Putamen (tissue), 1 donor: ENCODE data around the gene NEU3.
"Not testable (repeated sequence)": the region's sequence is repeated elsewhere in the genome, so short reads cannot be mapped to it uniquely, and the experiment has no call there.

Experiments
- DNase-seq: peaks from one replicate; pipeline ENCODE4 v3.0.0-alpha.2; 2016; ENCODE audit warnings: low spot score

NEU3 gene, protein sequence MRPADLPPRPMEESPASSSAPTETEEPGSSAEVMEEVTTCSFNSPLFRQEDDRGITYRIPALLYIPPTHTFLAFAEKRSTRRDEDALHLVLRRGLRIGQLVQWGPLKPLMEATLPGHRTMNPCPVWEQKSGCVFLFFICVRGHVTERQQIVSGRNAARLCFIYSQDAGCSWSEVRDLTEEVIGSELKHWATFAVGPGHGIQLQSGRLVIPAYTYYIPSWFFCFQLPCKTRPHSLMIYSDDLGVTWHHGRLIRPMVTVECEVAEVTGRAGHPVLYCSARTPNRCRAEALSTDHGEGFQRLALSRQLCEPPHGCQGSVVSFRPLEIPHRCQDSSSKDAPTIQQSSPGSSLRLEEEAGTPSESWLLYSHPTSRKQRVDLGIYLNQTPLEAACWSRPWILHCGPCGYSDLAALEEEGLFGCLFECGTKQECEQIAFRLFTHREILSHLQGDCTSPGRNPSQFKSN

DNA sequence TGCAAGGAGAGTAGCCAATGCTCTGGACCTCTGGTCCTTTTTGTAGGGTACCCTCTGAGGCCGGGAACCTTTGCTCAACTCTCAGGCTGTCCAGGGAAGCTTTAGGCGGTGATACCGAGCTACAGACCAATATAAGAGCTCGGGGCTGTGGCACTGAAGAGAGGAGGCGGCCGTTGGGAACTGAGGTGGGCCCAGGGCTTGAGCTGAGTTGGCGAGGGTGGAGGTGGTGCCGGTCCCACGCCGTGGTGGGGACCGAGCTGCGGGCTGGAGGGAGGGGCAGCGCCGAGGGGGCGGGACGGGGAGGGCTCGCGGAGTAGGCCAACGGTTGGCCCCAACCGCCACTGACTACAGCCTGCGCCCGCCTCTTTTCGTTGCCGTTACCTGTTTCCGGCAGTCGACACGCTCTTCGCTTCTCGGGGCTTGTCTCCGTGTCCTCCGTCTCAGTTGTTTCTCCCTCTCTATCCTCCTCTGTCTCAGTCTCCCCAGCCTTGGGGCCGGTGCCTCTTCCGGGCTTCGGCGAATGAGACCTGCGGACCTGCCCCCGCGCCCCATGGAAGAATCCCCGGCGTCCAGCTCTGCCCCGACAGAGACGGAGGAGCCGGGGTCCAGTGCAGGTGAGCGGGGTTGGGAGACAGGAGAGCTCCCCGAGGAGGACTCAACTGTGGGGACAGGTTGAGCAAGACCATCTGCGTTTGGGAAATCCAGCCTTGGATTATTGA lies at the start of gene NEU3:
TSS of gene NEU3 (plus strand) at position 393 of the 719 bp plus-strand sequence. CDS start at position 521, 128 bp downstream.
- peak; percentile 63 for DNase-seq

DNA sequence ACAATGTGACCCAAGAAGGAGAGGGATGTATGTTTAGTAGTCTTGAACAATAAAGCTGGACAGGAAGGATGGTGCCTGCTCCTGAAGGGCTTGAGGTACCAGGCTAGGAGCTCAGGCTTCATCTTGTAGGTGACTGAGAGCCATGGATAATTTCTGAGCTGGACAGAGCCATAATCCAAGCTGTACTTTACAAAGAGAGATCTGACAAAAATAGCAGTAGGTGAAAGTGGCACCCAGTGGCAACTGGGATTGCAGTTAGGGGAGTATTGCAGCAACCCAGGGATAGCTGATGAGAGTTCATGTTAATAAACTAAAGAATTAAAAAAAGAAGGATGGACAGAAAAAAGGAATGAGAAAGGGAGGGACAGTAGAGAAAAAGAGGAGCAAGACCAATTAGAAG lies 47.2 kb upstream of the NEU3 start:
- DNase-seq: no peak

DNA sequence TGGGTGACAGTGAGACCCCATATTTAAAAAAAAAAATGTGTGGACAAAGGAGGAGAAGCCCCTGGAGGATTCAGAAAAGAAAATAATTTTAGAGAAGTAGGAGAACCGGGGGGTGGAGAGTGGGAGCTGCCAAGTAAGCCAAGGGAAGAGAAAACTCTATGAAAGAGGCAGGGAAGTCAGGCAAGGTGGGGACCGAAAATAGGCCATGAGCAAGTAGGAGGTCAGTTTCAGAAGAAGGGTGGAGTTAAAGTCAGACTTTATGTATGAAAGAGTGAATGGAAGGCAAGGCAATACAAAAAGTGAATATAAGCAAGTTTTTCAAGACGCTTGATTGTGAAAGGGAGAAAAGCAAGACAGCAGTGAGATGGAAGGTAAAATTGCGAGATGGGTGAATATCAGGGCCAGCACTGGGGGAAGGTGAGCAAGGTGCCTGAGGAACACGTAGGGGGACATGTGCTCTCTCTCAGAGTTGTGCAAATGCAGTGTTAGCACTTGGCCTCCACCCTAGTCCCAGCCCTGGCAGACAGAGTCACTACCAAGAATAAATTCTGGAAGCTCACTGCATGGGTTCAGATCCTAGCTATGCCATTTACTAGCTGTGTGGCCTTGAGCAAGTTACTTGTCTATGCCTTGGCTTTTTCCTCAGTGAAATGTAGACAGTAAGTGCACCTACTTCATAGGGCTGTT lies 46.5 kb upstream of the NEU3 start:
- no peak for DNase-seq

DNA sequence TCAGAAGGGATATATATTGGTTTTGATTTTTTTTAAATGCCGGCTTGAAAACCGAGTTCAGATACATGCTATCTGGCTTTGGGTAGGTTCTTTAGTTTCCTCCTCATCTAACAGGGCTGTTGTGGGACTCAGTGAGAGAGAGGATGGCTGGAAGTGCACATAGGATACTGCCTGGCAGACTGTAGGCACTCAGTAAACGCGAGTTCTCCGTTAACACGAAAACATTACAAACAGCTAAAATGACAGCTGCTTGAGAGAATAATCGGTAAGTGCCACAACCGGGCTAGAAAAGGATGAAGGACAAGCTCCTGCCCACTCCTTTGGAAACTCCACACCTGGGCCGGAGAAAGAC lies 40.2 kb upstream of the NEU3 start:
- no peak for DNase-seq

DNA sequence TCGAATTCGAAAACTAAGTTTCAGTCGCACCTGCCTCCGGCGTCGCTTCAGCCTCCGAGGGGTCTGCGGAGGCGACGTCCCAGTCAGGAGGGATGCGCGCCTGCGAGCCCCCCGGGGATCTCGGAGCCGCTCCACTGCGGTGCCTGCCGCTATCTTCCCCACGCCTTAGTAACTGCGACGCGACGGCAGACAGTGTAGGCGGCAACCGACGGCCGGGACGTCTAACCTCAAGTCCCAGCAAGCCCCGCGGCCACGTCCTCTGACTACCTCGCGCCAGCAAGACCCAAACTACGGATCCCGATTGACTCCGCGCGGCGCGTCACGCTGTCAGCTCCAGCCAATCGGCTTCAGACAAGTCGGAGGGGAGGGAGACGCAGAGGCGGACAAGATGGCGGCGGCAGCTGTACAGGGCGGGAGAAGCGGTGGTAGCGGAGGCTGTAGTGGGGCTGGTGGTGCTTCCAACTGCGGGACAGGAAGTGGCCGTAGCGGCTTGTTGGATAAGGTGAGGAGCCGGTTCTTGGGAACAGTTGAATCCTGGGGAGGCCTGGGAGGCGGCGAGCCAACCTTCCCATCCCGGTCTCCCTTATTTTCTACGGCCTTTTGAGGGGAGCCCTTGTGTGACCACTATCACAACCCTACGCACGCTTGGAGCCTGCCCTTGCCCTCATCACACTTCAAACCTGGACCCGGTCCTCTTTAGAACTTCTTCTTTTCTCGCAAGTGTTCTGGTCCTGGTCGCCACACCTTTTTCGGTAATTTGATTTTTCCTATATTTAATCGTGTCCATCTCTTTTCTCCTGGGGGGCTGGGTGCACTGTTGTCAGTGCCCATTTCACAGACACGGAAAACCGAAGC lies 39.6 kb upstream of the NEU3 start, which contains the start of the genes SPCS2 and XRRA1:
TSS of gene SPCS2 (plus strand) at position 369 of the 855 bp plus-strand sequence. CDS start at position 389, 20 bp downstream.
TSS of gene XRRA1 (minus strand) at position 194 of the 855 bp plus-strand sequence. CDS start 8,213 bp downstream, outside the sequence.
- DNase-seq: peak; percentile 99

DNA sequence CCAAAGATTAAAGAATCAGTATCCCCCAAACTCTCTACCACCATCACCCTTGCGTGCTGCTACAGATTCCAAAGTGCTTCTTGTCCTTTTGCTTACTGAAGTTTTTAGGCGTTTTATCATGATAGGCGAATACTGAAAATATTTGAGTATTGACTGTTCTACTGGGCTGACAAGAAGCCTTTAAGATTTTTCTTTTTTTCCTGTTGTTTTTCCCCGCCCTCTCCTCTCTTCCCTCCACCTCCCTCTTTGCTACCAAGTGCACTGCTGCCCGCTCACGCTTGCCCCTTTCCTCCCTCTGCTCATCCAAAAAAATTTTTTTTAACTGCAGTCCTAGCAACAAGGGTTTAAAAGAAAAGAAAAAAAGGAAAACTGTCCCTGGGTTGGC lies 39.0 kb upstream of the NEU3 start:
- no peak for DNase-seq

DNA sequence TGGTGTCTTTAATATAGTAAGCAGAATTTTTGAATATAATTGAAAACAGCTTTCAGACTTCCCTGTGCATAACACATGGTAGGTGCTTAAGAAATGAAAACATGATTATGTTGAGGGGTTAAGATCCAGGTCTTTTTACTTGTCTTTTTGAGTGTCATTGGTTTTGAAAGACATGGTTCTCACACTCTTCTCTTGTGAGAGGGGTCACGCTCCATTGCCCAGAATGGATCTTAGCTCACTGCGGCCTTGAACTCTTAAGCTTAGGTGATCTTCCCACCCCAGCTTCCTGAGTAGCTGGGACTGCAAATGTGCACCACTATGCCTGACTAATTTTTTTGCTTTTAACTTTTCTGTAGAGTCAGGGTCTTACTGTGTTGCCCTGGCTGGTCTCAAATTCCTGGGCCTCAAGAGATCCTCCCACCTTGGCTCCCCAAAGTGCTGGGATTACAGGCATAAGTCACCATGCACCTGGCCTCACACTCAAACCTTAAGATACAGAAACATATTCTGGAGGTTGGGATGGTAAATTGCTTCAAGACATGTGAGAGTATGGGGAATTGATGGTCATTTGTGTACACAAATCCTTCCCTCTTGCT lies 38.3 kb upstream of the NEU3 start:
- DNase-seq: no peak

DNA sequence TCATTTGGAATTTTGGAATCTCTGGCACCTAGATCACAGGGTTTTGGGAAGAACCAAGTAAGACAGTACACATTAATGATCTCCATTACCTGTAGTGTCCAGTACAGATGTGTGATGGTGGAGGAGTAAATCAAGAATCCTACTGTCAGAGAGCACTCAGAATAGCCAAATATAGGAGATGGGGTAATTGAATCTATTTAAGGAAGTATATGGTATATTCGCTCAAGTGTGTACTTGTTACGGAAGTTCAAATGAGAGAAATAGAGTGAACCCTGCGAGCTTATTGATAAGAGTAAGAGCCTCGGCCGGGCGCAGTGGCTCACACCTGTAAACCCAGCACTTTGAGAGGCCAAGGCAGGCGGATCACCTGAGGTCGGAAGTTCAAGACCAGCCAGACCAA lies 37.5 kb upstream of the NEU3 start:
- DNase-seq: no peak

DNA sequence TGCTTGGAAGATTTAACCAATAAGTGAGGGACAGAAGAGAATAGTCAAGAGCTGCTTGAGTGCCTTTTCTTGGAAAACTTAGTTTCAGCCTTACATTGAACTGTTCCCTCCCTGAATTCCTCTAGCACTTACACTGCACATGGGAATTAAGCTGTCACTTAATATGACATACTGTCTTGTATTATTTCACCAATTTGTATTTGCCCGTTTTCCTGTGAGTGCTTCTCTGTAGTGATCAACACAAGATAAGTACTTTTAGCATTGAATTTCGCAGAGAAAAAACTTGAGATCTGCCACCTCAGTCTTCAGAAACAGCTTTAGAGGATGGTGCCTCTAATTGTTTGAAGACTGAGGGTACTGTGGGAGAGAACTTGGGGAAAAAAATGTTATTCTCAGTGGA lies 36.0 kb upstream of the NEU3 start:
- DNase-seq: peak; percentile 34

DNA sequence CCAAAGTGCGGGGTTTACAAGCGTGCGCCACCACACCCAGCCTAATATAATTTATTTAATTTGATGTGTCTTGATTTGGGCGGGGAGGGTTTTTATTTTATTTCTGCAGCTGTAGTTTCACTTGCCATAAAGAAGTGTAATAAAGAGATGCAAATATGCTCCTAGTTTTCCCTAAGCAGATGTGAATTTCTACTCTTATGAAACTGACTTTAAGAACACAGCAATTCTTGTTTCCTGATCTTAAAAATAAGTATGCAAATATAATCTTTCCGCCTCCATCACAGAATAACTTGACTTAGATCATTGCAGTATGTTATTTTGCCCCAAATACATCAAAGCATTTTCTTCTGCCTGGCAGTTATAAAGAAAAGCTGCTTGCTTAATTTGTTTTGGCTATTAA lies 35.3 kb upstream of the NEU3 start:
- DNase-seq: no peak

DNA sequence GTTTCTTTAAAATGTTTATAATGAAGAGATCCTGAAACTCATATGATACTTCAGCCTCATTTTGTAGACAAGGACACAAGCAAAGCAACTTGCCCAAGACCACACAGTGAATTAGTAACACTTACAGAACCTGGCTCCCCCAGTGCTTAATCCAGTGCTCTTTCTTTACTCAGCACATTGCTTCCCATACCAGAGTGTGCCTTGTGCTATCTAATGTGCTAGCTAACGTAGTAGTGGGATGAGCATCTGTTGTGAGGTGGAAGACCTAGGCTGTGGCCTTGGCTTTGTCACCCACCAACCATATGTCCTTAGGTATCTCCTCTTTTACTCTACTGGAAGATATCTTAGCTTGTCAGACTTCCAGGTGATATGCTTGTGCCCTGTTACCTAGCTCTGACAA lies 34.5 kb upstream of the NEU3 start:
- DNase-seq: no peak

DNA sequence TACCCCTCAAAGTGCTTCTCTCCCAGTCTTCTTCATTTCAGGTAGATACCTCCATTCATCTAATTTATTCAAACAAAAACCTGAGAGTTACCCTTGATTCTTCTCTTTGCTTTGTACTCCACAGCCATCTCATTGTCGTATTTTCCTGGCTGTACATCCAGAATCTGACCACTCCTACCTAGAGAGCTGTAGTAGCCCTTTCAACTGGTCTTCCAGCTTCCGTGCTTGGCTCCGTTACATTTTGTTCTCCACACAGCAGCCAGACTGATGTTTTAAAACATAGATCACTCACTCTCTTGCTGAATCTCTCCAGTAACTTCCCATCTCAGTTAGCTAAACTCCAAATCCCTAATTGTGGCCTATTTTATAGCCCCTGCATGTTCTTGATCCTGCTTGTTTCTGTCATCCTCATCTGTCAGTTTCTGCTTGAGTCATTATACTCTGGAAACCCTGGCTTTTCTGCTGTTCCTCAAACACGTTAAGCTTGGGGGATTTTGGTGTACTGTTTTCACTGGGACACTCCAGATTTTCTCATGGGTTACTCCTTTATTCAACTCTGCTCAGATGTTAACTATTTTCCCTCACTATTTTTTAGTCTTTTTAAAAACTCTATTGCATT lies 32.2 kb upstream of the NEU3 start:
- no peak for DNase-seq

DNA sequence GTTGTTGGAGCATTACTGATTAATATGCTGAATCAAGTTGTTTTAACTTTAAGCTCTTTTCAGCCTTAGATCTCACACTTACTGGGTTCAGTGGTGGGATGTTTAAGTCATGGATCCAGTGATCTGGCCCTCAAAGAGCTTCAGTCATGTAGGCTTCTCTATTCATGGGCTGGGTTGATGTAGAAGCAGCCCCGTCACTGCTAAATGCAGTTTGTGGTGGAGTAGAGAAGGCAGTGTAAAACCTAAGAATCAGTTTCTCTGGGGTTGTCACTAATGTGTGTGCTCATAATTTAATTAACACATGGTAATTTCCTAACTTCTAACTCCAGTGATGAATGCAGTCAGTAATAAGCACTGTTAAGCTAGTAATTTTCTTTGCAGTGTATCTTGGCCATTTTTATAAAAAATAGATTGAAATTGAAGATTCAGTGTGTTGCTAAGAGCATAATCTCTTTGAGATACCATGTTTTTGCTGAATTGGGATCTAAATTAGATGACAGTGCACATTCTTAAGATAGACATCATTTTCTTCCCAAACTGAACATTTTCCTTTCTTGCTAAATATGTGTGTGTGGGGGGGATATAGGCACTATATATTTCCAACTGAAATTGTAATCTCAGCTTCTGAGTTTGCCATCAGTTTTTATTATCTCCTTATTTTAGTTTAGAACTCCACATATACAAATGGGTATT lies 30.6 kb upstream of the NEU3 start:
- no peak for DNase-seq

DNA sequence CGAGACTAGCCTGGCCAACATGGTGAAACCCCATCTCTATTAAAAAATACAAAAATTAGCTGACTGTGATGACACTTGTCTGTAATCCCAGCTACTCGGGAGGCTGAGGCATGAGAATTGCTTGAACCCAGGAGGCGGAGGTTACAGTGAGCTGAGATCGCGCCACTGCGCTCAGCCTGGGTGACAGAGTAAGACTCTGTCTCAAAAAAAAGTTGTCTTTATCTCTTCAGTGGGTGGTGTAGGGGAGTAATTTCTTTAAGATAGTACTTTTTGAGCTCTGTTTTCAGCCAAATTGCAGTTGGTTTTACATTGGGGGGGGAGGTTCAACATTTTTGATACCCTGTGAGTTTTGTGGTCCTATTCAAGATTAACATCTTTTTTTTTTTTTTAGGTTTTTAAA lies 28.6 kb upstream of the NEU3 start:
- DNase-seq: not testable (repeated sequence)

DNA sequence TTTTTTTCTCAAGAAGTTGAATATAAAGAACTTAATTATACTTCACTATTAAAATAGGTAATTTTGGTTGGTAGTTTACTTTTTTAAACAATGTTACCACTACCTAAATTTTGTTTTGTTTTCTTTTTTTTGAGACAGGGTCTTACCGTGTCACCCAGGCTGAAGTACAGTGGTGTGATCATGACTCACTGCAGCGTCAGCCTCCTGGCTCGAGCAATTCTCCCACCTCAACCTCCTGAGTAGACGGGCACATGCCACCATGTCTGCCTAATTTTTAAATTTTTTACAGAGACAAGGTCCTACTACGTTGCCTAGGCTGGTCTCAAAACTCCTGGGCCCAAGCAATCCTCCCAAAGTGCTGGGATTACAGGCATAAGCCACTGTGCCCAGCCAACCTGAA lies 22.1 kb upstream of the NEU3 start:
- DNase-seq: no peak

DNA sequence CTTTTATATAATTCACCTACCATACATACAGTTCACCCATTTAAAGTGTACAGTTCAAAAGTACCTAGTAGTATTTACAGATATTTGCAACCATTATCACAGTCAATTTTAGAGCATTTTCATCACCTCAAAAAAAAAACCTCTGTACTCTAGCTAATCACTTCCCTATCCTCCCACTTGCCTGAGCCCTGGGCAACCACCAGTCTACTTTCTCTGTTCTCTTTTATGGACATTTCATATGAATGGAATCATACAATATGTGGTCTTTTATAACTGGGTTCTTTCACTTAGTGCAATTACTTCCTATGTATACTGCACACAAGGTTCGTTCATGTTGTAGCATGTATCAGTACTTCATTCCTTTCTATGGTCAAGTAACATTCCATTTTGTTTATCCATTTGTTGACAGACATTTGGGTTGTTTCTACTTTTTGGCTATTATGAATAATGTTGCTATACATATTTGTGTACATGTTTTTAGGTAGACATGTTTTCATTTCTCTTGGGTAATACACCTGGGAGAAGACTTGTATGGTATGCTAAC lies 17.8 kb upstream of the NEU3 start:
- DNase-seq: no peak

DNA sequence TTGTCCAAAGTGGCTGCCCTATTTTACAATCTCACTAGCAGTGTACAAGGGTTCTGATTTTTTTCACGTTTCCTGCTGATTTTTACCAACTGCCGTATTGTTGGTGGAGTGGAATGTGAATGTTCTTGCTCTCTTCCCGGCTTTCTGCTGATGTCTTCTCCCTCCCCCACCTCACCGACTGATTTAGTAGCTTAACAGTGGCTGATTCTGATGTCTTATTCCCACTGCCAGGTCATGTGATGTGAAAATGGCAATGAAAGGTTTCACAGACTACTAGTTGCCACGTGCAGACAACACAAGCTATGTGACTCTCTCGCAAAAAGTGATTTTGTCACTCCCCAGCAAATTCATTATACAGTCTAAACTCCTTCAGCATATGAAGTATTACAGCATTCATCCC lies 17.3 kb upstream of the NEU3 start:
- peak; percentile 34 for DNase-seq

DNA sequence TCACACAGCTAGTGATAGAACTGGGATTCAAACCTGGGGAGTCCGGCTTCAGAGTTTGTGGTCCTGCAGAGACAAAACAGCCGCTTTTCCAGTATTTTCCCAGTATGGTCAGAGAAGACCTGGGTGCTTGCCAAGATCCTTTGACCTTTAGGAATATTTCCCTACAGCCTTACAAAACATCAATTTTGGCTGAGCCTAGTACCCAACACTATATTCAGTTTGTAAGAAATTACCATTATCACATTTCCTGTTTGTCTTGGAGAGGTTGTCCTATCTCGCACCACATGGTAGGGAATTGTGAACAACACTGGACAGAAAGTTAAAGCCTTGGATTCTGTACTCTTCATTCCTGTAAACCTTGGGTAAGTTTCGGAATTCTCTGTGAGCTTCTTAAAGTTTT lies 10.7 kb upstream of the NEU3 start:
- no peak for DNase-seq

DNA sequence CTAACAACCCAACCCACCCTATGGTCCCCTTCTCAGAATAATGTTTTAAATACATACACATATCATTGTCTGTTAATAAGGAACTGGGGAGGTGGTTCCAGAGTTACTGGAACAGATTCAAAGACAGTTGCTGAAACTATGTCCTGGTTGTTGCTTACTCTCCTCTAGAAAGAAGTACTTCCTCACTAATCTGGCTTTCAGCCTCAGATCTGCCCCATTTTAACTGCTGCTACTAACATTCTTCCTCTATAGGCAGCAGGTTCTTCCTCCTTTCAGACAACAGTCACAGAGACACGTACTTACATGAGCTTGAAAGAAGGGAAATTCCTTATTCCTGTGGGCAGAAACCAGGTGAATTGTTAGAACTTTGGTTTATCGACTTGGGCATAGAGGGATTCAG lies 8.1 kb upstream of the NEU3 start:
- no peak for DNase-seq

DNA sequence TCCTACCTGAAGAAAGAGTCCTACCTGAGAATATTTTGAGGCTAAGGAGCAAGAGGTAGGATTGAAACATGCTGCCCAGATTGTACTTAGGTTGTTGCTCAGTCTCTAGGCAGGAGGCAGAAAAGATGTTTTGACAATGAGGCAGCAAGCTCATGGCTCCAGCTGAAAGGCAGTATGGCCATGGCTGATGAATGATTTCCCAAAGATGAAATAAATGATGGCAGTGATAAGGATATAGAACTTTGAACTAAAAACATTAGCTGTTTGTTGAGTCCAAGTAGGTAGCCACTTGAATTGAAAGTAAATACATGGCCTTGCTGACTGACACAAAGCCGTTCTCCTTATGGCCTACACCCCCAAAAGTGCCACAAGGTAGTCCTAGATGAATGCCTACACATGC lies 6.8 kb upstream of the NEU3 start:
- DNase-seq: no peak
